Fibroblast of the aortic adventitia (primary cell): Measurements from ENCODE around the gene TSHZ2. TPM values are rescaled to one million over a fixed set of nuclear protein-coding genes. Genes with fewer than 3 reads are reported as not detected.

Experiments used
- DNase-seq: peaks from one replicate; pipeline ENCODE4 v3.0.0-alpha.2; 2010; ENCODE audit warnings: low read depth
- H3K4me3 ChIP-seq: 2 replicates; pipeline ENCODE4 v1.5.1; 2011; ENCODE audit warnings: low read depth, mild to moderate bottlenecking, control low read depth, low read length, moderate library complexity
- total RNA-seq: library from RNA; depleted of rRNA; stranded (reverse); fragments of >200 nt; gene quantifications from 2 replicates; pipeline ENCODE4 v1.2.3, GENCODE V29; 2012; ENCODE audit warnings: low replicate concordance
- TF ChIP-seq, protein P1 (sequence below): IDR thresholded peaks from 2 replicates; pipeline ENCODE4 v1.5.1; 2011; ENCODE audit warnings: mild to moderate bottlenecking, low read length, control low read depth, inconsistent platforms; ENCODE audit not compliant: insufficient read depth

TSHZ2 gene
- total RNA-seq, 1 donor, result 6.9 TPM

DNA sequence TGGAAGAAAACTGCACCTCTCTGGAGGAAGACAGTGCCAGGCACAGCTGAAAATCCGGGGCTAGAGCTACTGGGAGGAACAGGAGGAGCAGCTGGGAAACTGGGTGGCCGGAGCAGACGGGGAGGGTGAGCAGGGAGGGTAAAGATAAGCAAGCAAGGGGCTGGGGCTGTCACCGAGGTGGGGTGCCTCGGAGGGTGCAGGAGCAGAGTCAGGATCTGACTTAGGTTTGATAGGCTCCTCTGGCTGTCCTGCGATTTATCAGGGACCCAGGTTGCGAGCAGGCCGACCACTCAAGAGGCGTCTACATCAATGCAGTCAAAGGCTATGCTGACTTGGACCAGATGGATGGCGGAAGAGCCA, 12.3 kb downstream of the TSHZ2 start:
- DNase-seq, result no peak
- no peak overlapping the region for H3K4me3 ChIP-seq
- TF ChIP-seq, protein P1, sequence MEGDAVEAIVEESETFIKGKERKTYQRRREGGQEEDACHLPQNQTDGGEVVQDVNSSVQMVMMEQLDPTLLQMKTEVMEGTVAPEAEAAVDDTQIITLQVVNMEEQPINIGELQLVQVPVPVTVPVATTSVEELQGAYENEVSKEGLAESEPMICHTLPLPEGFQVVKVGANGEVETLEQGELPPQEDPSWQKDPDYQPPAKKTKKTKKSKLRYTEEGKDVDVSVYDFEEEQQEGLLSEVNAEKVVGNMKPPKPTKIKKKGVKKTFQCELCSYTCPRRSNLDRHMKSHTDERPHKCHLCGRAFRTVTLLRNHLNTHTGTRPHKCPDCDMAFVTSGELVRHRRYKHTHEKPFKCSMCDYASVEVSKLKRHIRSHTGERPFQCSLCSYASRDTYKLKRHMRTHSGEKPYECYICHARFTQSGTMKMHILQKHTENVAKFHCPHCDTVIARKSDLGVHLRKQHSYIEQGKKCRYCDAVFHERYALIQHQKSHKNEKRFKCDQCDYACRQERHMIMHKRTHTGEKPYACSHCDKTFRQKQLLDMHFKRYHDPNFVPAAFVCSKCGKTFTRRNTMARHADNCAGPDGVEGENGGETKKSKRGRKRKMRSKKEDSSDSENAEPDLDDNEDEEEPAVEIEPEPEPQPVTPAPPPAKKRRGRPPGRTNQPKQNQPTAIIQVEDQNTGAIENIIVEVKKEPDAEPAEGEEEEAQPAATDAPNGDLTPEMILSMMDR, result no peak

DNA sequence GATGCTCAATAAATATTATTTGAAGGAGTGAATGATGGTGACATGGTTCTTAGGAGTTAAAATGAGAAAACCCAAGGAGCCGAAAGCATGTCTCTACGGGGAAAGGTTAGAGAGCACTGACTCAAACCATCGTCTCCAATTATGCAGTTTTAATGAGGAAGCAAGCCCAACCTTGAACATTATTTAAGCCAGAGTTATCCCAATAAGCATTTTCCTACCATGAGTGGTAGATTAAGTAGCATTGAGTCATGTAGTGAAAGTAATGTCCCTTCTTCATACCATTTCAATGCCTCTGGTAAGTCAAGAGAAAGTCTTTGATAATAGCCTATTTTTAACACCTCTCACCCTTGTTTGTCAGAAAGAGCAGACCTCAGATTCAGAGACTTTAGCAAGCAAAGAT, 13.5 kb downstream of the TSHZ2 start:
- DNase-seq, result no peak

DNA sequence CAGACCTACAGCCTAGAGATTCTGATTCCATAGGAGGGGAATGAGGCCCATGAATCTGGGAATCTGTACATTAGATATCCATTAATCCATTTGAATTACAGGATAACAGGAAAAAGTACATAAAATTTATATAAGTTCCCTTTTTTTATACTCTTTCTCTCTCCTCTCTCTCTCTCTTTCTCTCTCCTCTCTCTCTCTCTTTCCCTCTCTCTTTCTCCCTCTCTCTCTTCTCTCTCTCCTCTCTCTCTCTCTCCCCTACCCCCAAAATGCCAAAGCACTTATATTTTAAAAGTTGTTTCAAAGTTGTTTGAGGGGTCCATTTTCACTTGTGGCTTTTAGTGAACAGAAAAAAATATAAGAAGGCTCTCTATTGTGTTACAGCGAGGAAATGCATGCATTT, 15.1 kb downstream of the TSHZ2 start:
- DNase-seq, result no peak

More for the DNA sequence above, 13.5 kb downstream of the TSHZ2 start:
- no peak overlapping the region for H3K4me3 ChIP-seq
- TF ChIP-seq, protein P1, result no peak

DNA sequence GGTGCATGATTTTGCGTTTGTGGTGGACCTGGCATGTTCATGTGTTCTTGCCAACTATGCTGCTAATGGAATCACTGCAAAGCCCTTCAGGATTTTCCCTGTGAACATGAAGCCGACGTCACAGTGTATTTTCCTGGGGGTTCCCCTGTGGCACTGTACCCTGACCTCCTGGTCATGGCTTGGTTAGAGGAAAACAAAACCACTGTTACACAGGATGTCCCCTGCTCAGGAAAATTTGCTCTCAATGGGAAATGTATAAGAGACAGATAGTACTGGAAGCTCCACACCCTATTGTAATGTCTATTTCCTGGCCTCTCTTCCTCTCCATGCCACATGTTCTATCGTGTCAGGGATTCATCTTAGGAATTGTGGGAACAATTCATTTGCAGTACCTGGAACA, 19.7 kb downstream of the TSHZ2 start:
- TF ChIP-seq, protein P1, result no peak
- DNase-seq, result no peak
- H3K4me3 ChIP-seq, result no peak overlapping the region

More for the DNA sequence above, 15.1 kb downstream of the TSHZ2 start:
- TF ChIP-seq, protein P1, result no peak
- H3K4me3 ChIP-seq, result no peak overlapping the region

DNA sequence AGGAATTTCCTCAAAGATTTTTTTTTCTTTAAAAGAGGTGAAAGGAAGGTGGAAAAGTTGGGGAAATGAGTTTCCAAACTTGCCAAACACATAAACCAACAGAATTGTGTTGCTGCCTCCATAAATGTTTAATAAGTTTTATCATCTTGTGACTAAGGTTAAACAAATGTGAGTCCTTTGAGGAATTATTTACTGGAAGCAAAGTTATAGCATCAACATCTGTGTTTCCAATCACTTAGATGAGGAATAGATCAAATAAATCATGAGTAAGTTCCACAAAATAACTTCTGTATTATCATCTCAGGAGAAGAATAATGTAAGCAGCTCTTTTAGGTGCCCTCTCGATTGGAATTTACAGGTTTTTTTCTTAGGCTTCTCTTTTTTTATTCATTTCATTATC, 20.5 kb downstream of the TSHZ2 start:
- no peak for DNase-seq
- no peak overlapping the region for H3K4me3 ChIP-seq
- TF ChIP-seq, protein P1, result no peak

DNA sequence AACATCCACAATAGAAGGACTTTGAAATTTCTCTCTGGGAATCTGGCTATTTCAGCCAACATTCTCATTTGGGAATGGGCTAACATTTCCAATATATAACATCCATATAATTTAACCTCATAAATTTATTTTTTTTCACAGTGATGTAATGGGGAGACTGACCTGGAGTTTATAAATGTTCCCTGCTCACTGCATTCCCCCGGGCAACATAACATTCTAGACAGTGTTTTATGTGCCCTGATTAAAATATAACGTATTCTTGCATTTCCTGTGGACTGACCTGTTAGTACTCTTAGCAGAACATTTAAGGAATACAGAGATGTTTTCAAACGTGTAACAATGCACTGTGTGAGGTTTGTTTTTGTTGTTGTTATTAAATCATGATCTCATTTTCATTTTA, 20.9 kb downstream of the TSHZ2 start:
- TF ChIP-seq, protein P1, result no peak
- no peak for DNase-seq
- no peak overlapping the region for H3K4me3 ChIP-seq

DNA sequence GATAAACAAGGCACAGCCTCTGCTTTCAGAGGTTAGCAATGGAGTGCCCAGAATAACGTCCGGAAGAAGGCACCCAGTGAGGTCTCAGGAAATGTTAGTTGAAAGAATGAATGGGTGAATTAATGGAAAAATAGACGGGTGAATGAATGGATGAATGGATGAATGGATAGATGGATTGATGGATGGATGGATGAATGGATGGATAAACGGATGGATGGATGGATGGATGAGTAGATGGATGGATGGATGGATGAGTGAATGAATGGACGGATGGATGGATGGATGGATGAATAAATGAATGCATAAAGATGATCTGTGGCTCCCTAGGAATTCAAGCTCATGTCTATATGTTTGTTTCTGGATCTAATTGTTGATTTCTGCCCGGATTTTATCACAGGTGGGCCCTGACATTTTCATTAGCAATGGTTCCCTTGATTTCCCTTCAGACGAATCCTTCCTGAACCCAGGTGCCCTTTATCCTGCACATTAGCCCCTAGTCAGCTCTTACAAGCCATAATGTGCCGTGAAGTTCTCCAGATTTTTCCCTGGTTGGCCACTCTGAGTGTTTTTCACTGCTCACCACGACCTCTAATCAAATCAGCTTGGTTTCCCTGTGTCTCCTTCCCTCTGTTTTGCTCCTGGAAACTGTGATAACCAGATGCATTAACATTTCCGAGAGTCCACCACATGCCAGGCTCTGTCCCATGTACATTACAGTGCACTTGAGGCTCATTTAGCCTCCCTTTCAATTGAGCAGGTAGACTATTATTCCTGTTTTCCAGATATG, 22.2 kb downstream of the TSHZ2 start:
- no peak overlapping the region for H3K4me3 ChIP-seq
- no peak for DNase-seq
- TF ChIP-seq, protein P1, result no peak
